A549 (cell line): ENCODE data around the gene AGPAT2. TPM values are rescaled to one million over a fixed set of nuclear protein-coding genes. Genes with fewer than 3 reads are reported as not detected.

ENCODE experiments used
- ATAC-seq, 2 experiments: fragments of 200-7000 bp in 1 of 2; fragments of >200 bp in 1 of 2; cut with Nextera tagmentation in 1 of 2; cut with Tn5 transposase in 1 of 2; 3 replicates each; pipeline versions ENCODE4 v1.8.0 to v1.9.1; 2018 to 2020; ENCODE audit warnings: mild to moderate bottlenecking in 1 of 2, moderate library complexity in 1 of 2
- CTCF ChIA-PET: fragments of 300-600 bp; sonication (Branson Sonifier 250); formaldehyde crosslinking; extraction: SDS; loops from one replicate; lab custom pipeline; 2021; ENCODE audit warnings: antibody characterized with exemption, inconsistent platforms; lab: Yijun Ruan, JAX
- POLR2A ChIA-PET: fragments of 350-600 bp; formaldehyde crosslinking; extraction: SDS; loops from one replicate; lab custom pipeline; 2021; ENCODE audit warnings: antibody characterized with exemption, inconsistent platforms; lab: Yijun Ruan, JAX
- DNase-seq, 2 experiments: peaks; one replicate each; pipeline versions ENCODE4 v3.0.0 to v3.0.0-alpha.2; 2011 to 2016; ENCODE audit warnings: low read depth in 1 of 2, low spot score in 1 of 2
- FAIRE-seq: peaks from 2 replicates; lab custom pipeline; 2011; peaks lifted over from hg19 to GRCh38; lab: Jason Lieb, UNC
- H3K27ac ChIP-seq, 2 experiments: fragments of >200 bp; sonication (Bioruptor Twin); formaldehyde crosslinking; 3 replicates each; pipeline ENCODE4 v1.5.1; 2016 to 2017
- H3K4me1 ChIP-seq: fragments of >200 bp; sonication (Bioruptor Twin); formaldehyde crosslinking; 3 replicates; pipeline ENCODE4 v1.6.1; 2016
- H3K4me2 ChIP-seq: fragments of >200 bp; sonication (Bioruptor Twin); formaldehyde crosslinking; 3 replicates; pipeline ENCODE4 v1.6.1; 2016
- H3K4me3 ChIP-seq: fragments of >200 bp; sonication (Bioruptor Twin); formaldehyde crosslinking; 3 replicates; pipeline ENCODE4 v1.5.1; 2016
- H3K9me3 ChIP-seq: fragments of >200 bp; sonication (Bioruptor Twin); formaldehyde crosslinking; 3 replicates; pipeline ENCODE4 v1.6.1; 2016
- BHLHE40 ChIP-seq: IDR thresholded peaks from 2 replicates; pipeline ENCODE4 v1.6.1; 2012; ENCODE audit warnings: low read depth, low read length, inconsistent platforms
- CEBPB ChIP-seq, 2 experiments: fragments of >200 bp in 1 of 2; sonication (Bioruptor Twin) in 1 of 2; formaldehyde crosslinking in 1 of 2; IDR thresholded peaks; 2 replicates each; pipeline ENCODE4 v1.6.1; 2012 to 2016
- ESRRA ChIP-seq: fragments of 150-350 bp; IDR thresholded peaks from 2 replicates; pipeline ENCODE4 v1.6.1; 2014; ENCODE audit warnings: mild to moderate bottlenecking, low read length, borderline replicate concordance
- GATA3 ChIP-seq: IDR thresholded peaks from 2 replicates; pipeline ENCODE4 v1.6.1; 2012; ENCODE audit warnings: borderline replicate concordance
- HEYL ChIP-seq: fragments of 250-450 bp; sonication (Bioruptor Pico); IDR thresholded peaks from 2 replicates; pipeline ENCODE4 v1.8.0; 2021; ENCODE audit warnings: mild to moderate bottlenecking, moderate library complexity
- HOXB5 ChIP-seq: fragments of 250-450 bp; sonication (Bioruptor Pico); IDR thresholded peaks from 2 replicates; pipeline ENCODE4 v1.5.0; 2020; ENCODE audit warnings: mild to moderate bottlenecking, moderate library complexity
- KDM1A ChIP-seq: fragments of 200-600 bp; sonication (generic); IDR thresholded peaks from 2 replicates; pipeline ENCODE4 v1.6.1; 2016; ENCODE audit warnings: low read depth, mild to moderate bottlenecking
- KDM5A ChIP-seq: fragments of 200-600 bp; sonication (generic); IDR thresholded peaks from 2 replicates; pipeline ENCODE4 v1.6.1; 2016; ENCODE audit warnings: antibody characterized with exemption, mild to moderate bottlenecking
- MAZ ChIP-seq: fragments of 150-350 bp; IDR thresholded peaks from 2 replicates; pipeline ENCODE4 v1.6.1; 2014; ENCODE audit warnings: antibody characterized with exemption, low read depth, low read length, borderline replicate concordance
- NFE2L2 ChIP-seq: fragments of 150-350 bp; conservative IDR thresholded peaks from 2 replicates; pipeline ENCODE4 v1.6.1; 2014; ENCODE audit warnings: low read length
- POLR2A ChIP-seq: IDR thresholded peaks from 2 replicates; pipeline ENCODE4 v1.6.1; 2012; ENCODE audit warnings: mild to moderate bottlenecking, low read length
- POLR2AphosphoS2 ChIP-seq: conservative IDR thresholded peaks from 2 replicates; pipeline ENCODE4 v1.6.1; 2012; ENCODE audit warnings: low read length, improper control_type of control experiment, inconsistent platforms
- SMC3 ChIP-seq: fragments of >200 bp; sonication (Bioruptor Twin); formaldehyde crosslinking; IDR thresholded peaks from 3 replicates; pipeline ENCODE4 v1.6.1; 2018; ENCODE audit warnings: inconsistent platforms
- ZC3H11A ChIP-seq: fragments of 450-650 bp; IDR thresholded peaks from 2 replicates; pipeline ENCODE4 v1.6.1; 2014; ENCODE audit warnings: antibody characterized with exemption, mild to moderate bottlenecking
- WGBS: methylation state at CpG from one replicate; pipeline ENCODE4 v1.1.6; 2017; ENCODE audit errors: missing lambda C conversion rate; 5-methylcytosine and 5-hydroxymethylcytosine counted together
- polyA plus RNA-seq, 4 experiments: library from polyadenylated mRNA; depleted of rRNA in 3 of 4; stranded (reverse); fragments of >200 nt; fragmentation: RNase III in 1 of 4; extraction: RNeasy Plus Mini Kit Qiagen cat#74134 plus additional on column Dnase treatment in 1 of 4; gene quantifications; 2 replicates in 3 of 4; 3 replicates in 1 of 4; pipeline ENCODE4 v1.2.3, GENCODE V29; 2011 to 2017
- TF ChIP-seq, protein P1 (sequence below): fragments of 150-350 bp; IDR thresholded peaks from 2 replicates; pipeline ENCODE4 v1.6.1; 2014; ENCODE audit warnings: low read depth, mild to moderate bottlenecking, low read length
- TF ChIP-seq, protein P2 (sequence below): fragments of >200 bp; sonication (Bioruptor Twin); formaldehyde crosslinking; IDR thresholded peaks from 3 replicates; pipeline ENCODE4 v1.5.1; 2016
- TF ChIP-seq, protein P3 (sequence below): fragments of >200 bp; sonication (Bioruptor Twin); formaldehyde crosslinking; IDR thresholded peaks from 3 replicates; pipeline ENCODE4 v1.6.1; 2016
- TF ChIP-seq, protein P4 (sequence below): fragments of 450-650 bp; IDR thresholded peaks from 2 replicates; pipeline ENCODE4 v1.6.1; 2014; ENCODE audit warnings: antibody characterized with exemption
- TF ChIP-seq, protein P5 (sequence below): IDR thresholded peaks from 2 replicates; pipeline ENCODE4 v1.6.1; 2012; ENCODE audit warnings: low read depth, borderline replicate concordance

Gene AGPAT2
- polyA plus RNA-seq, 2 of the 4 experiments (the other 2 are of a cell fraction): 32.3 to 49.5 TPM

DNA sequence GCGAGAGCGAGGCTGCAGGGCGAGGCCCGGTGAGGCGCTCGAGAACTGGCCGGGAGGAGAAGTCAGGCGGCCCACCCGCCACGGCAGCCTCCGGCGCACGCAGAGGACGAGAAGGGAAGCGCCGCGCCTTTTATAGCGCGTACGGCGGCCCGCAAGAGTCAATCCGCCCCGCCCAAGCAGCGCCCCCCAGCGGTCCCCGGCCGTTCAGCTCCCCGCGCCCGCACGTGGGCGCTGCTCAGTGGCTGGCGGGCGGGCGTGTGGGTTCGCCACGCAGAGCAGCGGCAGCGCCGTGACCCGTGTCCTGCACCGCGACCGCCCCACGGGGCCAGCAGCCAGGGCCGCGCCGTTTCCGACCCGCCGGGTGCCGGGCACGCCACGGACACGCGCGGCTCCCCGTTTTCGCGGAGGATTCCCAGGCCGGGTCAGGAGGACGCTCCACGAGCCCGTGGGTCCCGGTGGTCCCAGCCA is 40.9 kb upstream of the AGPAT2 start (continued):
- TF ChIP-seq, protein P1, sequence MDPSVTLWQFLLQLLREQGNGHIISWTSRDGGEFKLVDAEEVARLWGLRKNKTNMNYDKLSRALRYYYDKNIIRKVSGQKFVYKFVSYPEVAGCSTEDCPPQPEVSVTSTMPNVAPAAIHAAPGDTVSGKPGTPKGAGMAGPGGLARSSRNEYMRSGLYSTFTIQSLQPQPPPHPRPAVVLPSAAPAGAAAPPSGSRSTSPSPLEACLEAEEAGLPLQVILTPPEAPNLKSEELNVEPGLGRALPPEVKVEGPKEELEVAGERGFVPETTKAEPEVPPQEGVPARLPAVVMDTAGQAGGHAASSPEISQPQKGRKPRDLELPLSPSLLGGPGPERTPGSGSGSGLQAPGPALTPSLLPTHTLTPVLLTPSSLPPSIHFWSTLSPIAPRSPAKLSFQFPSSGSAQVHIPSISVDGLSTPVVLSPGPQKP: no peak
- TF ChIP-seq ESRRA: 0 out of 2 replicates have a peak, but pooled peaks have one; percentile 19

DNA sequence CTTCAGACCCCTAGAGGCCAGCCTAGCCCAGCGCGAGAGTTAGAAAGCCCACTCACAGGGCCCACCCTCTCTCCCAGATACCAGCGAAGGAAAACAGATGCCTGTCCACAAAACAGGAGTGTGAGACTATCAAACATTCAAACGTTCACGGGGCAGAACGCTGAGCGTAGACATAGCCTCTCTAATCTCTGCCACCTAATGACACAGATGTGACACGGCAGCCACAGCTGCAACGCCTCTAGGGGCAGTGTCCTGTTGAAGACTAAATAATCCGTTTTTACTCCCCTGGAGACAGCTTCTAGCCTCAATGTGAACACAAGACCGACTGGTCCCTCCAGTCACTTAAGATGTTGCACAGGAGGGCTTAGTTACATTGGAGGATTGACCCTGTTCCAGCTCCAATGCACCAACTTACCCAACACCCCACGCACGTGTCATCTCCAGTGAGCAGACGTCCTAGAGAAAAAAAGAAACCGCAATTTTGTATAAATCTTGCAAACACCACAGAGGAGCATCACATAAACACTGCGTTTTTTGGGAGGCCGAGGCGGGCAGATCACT is 39.5 kb upstream of the AGPAT2 start:
- H3K4me1 ChIP-seq: peaks cover 54% of the 10 kb centered on the region
- CTCF ChIA-PET: interaction anchor here (0.8 to 5.9 kb wide), 16 partner anchors 7 to 326 kb away, joined by 3 to 42 read pairs (median 11); partner anchors contain the start of genes DIPK1B and LCN8
- DNase-seq (peak in 1 of 2 experiments; percentile 58), ATAC-seq (peak in 1 of 2 experiments; percentile 6; a peak in 2 of 6 replicates), FAIRE-seq (no peak)
- H3K4me3 ChIP-seq: peak overlapping the region; percentile 91
- TF ChIP-seq, protein P2, sequence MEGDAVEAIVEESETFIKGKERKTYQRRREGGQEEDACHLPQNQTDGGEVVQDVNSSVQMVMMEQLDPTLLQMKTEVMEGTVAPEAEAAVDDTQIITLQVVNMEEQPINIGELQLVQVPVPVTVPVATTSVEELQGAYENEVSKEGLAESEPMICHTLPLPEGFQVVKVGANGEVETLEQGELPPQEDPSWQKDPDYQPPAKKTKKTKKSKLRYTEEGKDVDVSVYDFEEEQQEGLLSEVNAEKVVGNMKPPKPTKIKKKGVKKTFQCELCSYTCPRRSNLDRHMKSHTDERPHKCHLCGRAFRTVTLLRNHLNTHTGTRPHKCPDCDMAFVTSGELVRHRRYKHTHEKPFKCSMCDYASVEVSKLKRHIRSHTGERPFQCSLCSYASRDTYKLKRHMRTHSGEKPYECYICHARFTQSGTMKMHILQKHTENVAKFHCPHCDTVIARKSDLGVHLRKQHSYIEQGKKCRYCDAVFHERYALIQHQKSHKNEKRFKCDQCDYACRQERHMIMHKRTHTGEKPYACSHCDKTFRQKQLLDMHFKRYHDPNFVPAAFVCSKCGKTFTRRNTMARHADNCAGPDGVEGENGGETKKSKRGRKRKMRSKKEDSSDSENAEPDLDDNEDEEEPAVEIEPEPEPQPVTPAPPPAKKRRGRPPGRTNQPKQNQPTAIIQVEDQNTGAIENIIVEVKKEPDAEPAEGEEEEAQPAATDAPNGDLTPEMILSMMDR: peak; percentile 50
- TF ChIP-seq, protein P3, sequence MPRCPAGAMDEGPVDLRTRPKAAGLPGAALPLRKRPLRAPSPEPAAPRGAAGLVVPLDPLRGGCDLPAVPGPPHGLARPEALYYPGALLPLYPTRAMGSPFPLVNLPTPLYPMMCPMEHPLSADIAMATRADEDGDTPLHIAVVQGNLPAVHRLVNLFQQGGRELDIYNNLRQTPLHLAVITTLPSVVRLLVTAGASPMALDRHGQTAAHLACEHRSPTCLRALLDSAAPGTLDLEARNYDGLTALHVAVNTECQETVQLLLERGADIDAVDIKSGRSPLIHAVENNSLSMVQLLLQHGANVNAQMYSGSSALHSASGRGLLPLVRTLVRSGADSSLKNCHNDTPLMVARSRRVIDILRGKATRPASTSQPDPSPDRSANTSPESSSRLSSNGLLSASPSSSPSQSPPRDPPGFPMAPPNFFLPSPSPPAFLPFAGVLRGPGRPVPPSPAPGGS: 0 out of 3 replicates have a peak, but pooled peaks have one; percentile 18
- TF ChIP-seq HEYL (CRISPR knock-in tag) (no peak), HOXB5 (CRISPR knock-in tag) (no peak)
- H3K4me2 ChIP-seq: peak overlapping the region; percentile 97
- WGBS: 5% methylated on average over 18 of the region's 18 CpGs
- H3K27ac ChIP-seq: peak overlapping the region; percentile 99 to 100
- H3K9me3 ChIP-seq: no peaks in the 10 kb centered on the region
- POLR2A ChIA-PET: interaction anchor here (0.6 to 2.7 kb wide), 5 partner anchors 7 to 474 kb away, joined by 3 to 30 read pairs (median 4); partner anchors contain the start of gene DIPK1B

DNA sequence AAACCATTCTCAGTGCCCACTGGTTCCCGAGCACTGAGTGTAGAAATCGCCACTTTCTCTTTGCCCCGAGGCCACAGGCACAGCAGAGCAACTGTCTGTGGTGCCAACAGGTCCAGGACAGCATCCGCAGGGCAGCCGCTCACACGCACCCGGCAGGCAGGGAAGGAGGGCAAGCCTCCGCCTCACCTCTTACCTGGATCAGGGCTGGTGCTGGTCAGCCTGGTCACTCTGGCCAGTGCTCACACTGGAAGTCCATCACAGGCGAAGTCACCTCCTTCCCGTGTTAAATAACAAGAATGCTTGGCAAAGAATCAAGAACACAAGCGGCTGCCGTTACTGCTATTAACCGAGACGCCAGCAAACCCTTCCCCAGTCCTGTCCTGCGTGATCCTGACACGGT is 38.9 kb upstream of the AGPAT2 start:
- Histone ChIP-seq H3K4me3 (peak overlapping the region; percentile 91), H3K9me3 (no peaks in the 10 kb centered on the region), H3K27ac (peak overlapping the region; percentile 99 to 100), H3K4me1 (peaks cover 60% of the 10 kb centered on the region), H3K4me2 (peak overlapping the region; percentile 97)
- WGBS: 34% methylated on average over 16 of the region's 16 CpGs
- FAIRE-seq: no peak
- ChIA-PET POLR2A (interaction anchor here (0.9 to 2.7 kb wide), 3 partner anchors 10 to 81 kb away, joined by 3 to 30 read pairs (median 4); partner anchors contain the start of gene DIPK1B), CTCF (interaction anchor here (0.6 to 2.3 kb wide), 5 partner anchors 15 to 268 kb away, joined by 3 to 9 read pairs (median 4); no protein-coding TSS in a partner anchor)
- ATAC-seq: no peak
- no peak for DNase-seq
- TF ChIP-seq, protein P4, sequence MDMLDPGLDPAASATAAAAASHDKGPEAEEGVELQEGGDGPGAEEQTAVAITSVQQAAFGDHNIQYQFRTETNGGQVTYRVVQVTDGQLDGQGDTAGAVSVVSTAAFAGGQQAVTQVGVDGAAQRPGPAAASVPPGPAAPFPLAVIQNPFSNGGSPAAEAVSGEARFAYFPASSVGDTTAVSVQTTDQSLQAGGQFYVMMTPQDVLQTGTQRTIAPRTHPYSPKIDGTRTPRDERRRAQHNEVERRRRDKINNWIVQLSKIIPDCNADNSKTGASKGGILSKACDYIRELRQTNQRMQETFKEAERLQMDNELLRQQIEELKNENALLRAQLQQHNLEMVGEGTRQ: no peak
- TF ChIP-seq POLR2AphosphoS2 (no peak), GATA3 (no peak), SMC3 (no peak), KDM1A (no peak), BHLHE40 (no peak), NFE2L2 (no peak), MAZ (no peak), CEBPB (IDR thresholded peaks at IDR 0.05) (no peak), KDM5A (no peak), POLR2A (no peak), ZC3H11A (no peak)
- TF ChIP-seq, protein P5, sequence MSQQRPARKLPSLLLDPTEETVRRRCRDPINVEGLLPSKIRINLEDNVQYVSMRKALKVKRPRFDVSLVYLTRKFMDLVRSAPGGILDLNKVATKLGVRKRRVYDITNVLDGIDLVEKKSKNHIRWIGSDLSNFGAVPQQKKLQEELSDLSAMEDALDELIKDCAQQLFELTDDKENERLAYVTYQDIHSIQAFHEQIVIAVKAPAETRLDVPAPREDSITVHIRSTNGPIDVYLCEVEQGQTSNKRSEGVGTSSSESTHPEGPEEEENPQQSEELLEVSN: no peak
